Caco-2 (cell line): ENCODE measurements around the gene KCMF1. TPM values are rescaled to one million over a fixed set of nuclear protein-coding genes. Genes with fewer than 3 reads are reported as not detected.

Experiments used
- BruUV-seq: library from RNA; stranded (reverse); fragments of 400-500 nt; replicated peaks from 2 replicates; lab custom pipeline; 2021; lab: Mats Ljungman, UMichigan
- CTCF ChIA-PET: fragments of 300-600 bp; sonication (Branson Sonifier 250); formaldehyde crosslinking; loops from one replicate; lab custom pipeline; 2022; ENCODE audit warnings: antibody characterized with exemption; lab: Charles Lee
- POLR2A ChIA-PET: fragments of 300-600 bp; sonication (Branson Sonifier 250); formaldehyde crosslinking; loops from one replicate; lab custom pipeline; 2022; ENCODE audit warnings: antibody characterized with exemption; lab: Charles Lee
- DNase-seq, 2 experiments: peaks; one replicate each; pipeline versions ENCODE4 v3.0.0 to v3.0.0-alpha.2; 2020 to 2022
- H3K27me3 ChIP-seq: replicated peaks from 2 replicates; pipeline ENCODE4 v1.6.0; 2011; ENCODE audit warnings: low read length; ENCODE audit not compliant: control insufficient read depth, insufficient read depth
- H3K36me3 ChIP-seq: 2 replicates; pipeline ENCODE4 v1.5.1; 2011; ENCODE audit warnings: low read length; ENCODE audit not compliant: control insufficient read depth, insufficient read depth
- H3K4me1 ChIP-seq: fragments of 250-450 bp; sonication (Bioruptor Pico); 2 replicates; pipeline ENCODE4 v1.5.1; 2020; ENCODE audit warnings: mild to moderate bottlenecking
- H3K4me3 ChIP-seq: 2 replicates; pipeline ENCODE4 v1.5.1; 2011; ENCODE audit warnings: low read depth, mild to moderate bottlenecking, control low read depth, low read length
- H3K9me3 ChIP-seq: fragments of 250-450 bp; sonication (Bioruptor Pico); 2 replicates; pipeline ENCODE4 v1.5.1; 2020; ENCODE audit warnings: mild to moderate bottlenecking, moderate library complexity
- H3K27ac Mint-ChIP-seq: one replicate; pipeline ENCODE4 v1.8.0; 2022; ENCODE audit warnings: mixed read lengths; ENCODE audit not compliant: unreplicated experiment
- H3K27me3 Mint-ChIP-seq: one replicate; pipeline ENCODE4 v1.8.0; 2022; ENCODE audit warnings: mixed read lengths; ENCODE audit not compliant: insufficient read depth, unreplicated experiment
- H3K36me3 Mint-ChIP-seq: one replicate; pipeline ENCODE4 v1.8.0; 2022; ENCODE audit warnings: mild to moderate bottlenecking, mixed read lengths; ENCODE audit not compliant: insufficient read depth, unreplicated experiment
- H3K4me1 Mint-ChIP-seq: one replicate; pipeline ENCODE4 v1.8.0; 2022; ENCODE audit warnings: low read depth, mixed read lengths; ENCODE audit not compliant: unreplicated experiment
- H3K4me3 Mint-ChIP-seq: one replicate; pipeline ENCODE4 v1.8.0; 2022; ENCODE audit warnings: mild to moderate bottlenecking, moderate library complexity, mixed read lengths; ENCODE audit not compliant: unreplicated experiment
- H3K9me3 Mint-ChIP-seq: one replicate; pipeline ENCODE4 v1.8.0; 2022; ENCODE audit warnings: mixed read lengths; ENCODE audit not compliant: unreplicated experiment
- intact Hi-C: fragments of 100-400 bp; cut with micrococcal nuclease; formaldehyde crosslinking; loops from one replicate; pipeline ENCODE4 v1.10.0; 2022; ENCODE audit not compliant: unreplicated experiment
- total RNA-seq: library from RNA; stranded (reverse); gene quantifications from 2 replicates; pipeline ENCODE4 v1.2.3, GENCODE V29; 2022
- TF ChIP-seq, protein P1 (sequence below), 2 experiments: fragments of 200-600 bp in 1 of 2; IDR thresholded peaks; 1 replicate in 1 of 2; 2 replicates in 1 of 2; pipeline versions ENCODE4 v1.5.1 to v1.8.0; 2011 to 2022; ENCODE audit warnings: antibody characterized with exemption in 1 of 2, control low read depth in 1 of 2, inconsistent platforms in 1 of 2, low read depth in 1 of 2, low read length in 1 of 2, mild to moderate bottlenecking in 1 of 2, moderate library complexity in 1 of 2; ENCODE audit not compliant: insufficient read depth in 1 of 2, severe bottlenecking in 1 of 2, unreplicated experiment in 1 of 2

Gene KCMF1
- total RNA-seq, 1 experiment from 2014 or later, result 81.5 TPM

- Mint-ChIP-seq H3K27ac (no peak overlapping the region), H3K9me3 (no peaks in the 10 kb centered on the region), H3K4me3 (peak overlapping the region; percentile 70), H3K36me3 (peaks cover 6% of the 10 kb centered on the region), H3K4me1 (peaks cover 11% of the 10 kb centered on the region), H3K27me3 (no peaks in the 10 kb centered on the region)
- H3K4me1 ChIP-seq, result peaks cover 8% of the 10 kb centered on the region; the same call in 1 of the 2 replicates
- TF ChIP-seq, protein P1, sequence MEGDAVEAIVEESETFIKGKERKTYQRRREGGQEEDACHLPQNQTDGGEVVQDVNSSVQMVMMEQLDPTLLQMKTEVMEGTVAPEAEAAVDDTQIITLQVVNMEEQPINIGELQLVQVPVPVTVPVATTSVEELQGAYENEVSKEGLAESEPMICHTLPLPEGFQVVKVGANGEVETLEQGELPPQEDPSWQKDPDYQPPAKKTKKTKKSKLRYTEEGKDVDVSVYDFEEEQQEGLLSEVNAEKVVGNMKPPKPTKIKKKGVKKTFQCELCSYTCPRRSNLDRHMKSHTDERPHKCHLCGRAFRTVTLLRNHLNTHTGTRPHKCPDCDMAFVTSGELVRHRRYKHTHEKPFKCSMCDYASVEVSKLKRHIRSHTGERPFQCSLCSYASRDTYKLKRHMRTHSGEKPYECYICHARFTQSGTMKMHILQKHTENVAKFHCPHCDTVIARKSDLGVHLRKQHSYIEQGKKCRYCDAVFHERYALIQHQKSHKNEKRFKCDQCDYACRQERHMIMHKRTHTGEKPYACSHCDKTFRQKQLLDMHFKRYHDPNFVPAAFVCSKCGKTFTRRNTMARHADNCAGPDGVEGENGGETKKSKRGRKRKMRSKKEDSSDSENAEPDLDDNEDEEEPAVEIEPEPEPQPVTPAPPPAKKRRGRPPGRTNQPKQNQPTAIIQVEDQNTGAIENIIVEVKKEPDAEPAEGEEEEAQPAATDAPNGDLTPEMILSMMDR (IDR thresholded peaks at IDR 0.05; ENCODE audit: insufficient read depth in 1 of 2, low read depth in 1 of 2, low read length in 1 of 2, severe bottlenecking in 1 of 2, unreplicated experiment in 1 of 2), result no peak
- no peaks in the 10 kb centered on the region for H3K36me3 ChIP-seq
- CTCF ChIA-PET, result interaction anchor here (1.7 kb wide), 1 partner anchor 42 kb away, joined by 5 read pairs; no protein-coding TSS in a partner anchor
- no peaks in the 10 kb centered on the region for H3K9me3 ChIP-seq
- DNase-seq, result no peak
- POLR2A ChIA-PET, result no interaction called here
- no peak overlapping the region for H3K4me3 ChIP-seq
- intact Hi-C loops, result loop anchor here (1.0 to 2.0 kb wide), 8 partner anchors 22 to 432 kb away; partner anchors contain the start of genes KCMF1 and TMSB10
- no peaks in the 10 kb centered on the region for H3K27me3 ChIP-seq
- BruUV-seq, result no TSS peak
Measured at GRCh38 chr2:84927275-84927627, 43.7 kb upstream of the KCMF1 start.

DNA sequence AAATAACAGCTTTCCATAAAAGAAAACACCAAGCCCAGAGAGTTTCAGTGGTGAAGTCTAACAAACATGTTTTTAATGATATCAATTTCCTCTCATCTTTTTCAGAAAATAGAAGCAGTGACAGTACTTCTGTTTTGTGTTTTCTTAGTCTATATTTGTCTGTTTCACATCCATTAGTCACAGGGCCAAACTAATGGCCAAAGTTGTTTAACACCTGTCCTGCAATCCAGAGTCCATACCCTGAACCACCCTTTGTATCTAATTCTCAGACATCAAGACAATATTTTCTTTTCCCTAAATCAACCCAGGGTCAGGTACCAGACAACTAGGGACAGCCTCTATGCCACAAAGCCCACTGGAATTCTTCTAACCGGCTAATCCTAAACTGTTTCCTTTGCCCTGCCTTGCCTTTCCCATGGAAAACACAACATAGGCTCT lies 39.6 kb upstream of the KCMF1 start:
- H3K4me1 ChIP-seq, result no peaks in the 10 kb centered on the region
- POLR2A ChIA-PET, result no interaction called here
- Mint-ChIP-seq H3K36me3 (no peaks in the 10 kb centered on the region), H3K27ac (no peak overlapping the region), H3K9me3 (no peaks in the 10 kb centered on the region), H3K4me1 (peaks cover 5% of the 10 kb centered on the region), H3K27me3 (no peaks in the 10 kb centered on the region), H3K4me3 (no peak overlapping the region)
- no peak overlapping the region for H3K4me3 ChIP-seq
- H3K27me3 ChIP-seq, result no peaks in the 10 kb centered on the region
- H3K36me3 ChIP-seq, result no peaks in the 10 kb centered on the region
- H3K9me3 ChIP-seq, result no peaks in the 10 kb centered on the region
- TF ChIP-seq, protein P1 (IDR thresholded peaks at IDR 0.05; ENCODE audit: insufficient read depth in 1 of 2, low read depth in 1 of 2, low read length in 1 of 2, severe bottlenecking in 1 of 2, unreplicated experiment in 1 of 2), result no peak
- intact Hi-C loops, result no loop called here
- CTCF ChIA-PET, result no interaction called here
- no TSS peak for BruUV-seq
- DNase-seq, result no peak

GRCh38 chr2:84938194-84938879 lies 32.6 kb upstream of the KCMF1 start:
- no TSS peak for BruUV-seq
- no peaks in the 10 kb centered on the region for H3K27me3 Mint-ChIP-seq
- H3K27me3 ChIP-seq, result no peaks in the 10 kb centered on the region
- H3K9me3 ChIP-seq, result no peaks in the 10 kb centered on the region
- ChIA-PET CTCF (no interaction called here), POLR2A (no interaction called here)
- H3K36me3 Mint-ChIP-seq, result no peaks in the 10 kb centered on the region
- no peak overlapping the region for H3K4me3 Mint-ChIP-seq
- H3K4me1 Mint-ChIP-seq, result no peaks in the 10 kb centered on the region
- H3K27ac Mint-ChIP-seq, result no peak overlapping the region
- no peaks in the 10 kb centered on the region for H3K9me3 Mint-ChIP-seq
- TF ChIP-seq, protein P1 (IDR thresholded peaks at IDR 0.05; ENCODE audit: insufficient read depth in 1 of 2, low read depth in 1 of 2, low read length in 1 of 2, severe bottlenecking in 1 of 2, unreplicated experiment in 1 of 2), result no peak
- H3K36me3 ChIP-seq, result no peaks in the 10 kb centered on the region
- no peak overlapping the region for H3K4me3 ChIP-seq
- 0 out of 2 replicates have a peak, but pooled peaks cover 6% of the 10 kb centered on the region for H3K4me1 ChIP-seq
- intact Hi-C loops, result no loop called here
- peak in 1 of 2 experiments; percentile 58 for DNase-seq
